Endothelial cell (in vitro differentiated cells): ENCODE results near the gene NFIX. TPM values are rescaled to one million over a fixed set of nuclear protein-coding genes. Genes with fewer than 3 reads are reported as not detected.

Experiments used
- DNase-seq: peaks from one replicate; pipeline ENCODE4 v3.0.0; 2021; ENCODE audit warnings: low spot score
- H3K27ac Mint-ChIP-seq: one replicate; pipeline ENCODE4 v1.8.0; 2021; ENCODE audit warnings: mixed read lengths, inconsistent platforms; ENCODE audit not compliant: unreplicated experiment
- H3K27me3 Mint-ChIP-seq: one replicate; pipeline ENCODE4 v1.8.0; 2021; ENCODE audit warnings: mild to moderate bottlenecking, moderate library complexity, mixed read lengths, inconsistent platforms; ENCODE audit not compliant: unreplicated experiment
- H3K36me3 Mint-ChIP-seq: one replicate; pipeline ENCODE4 v1.8.0; 2021; ENCODE audit warnings: mild to moderate bottlenecking, low read depth, mixed read lengths, inconsistent platforms; ENCODE audit not compliant: unreplicated experiment
- H3K4me1 Mint-ChIP-seq: one replicate; pipeline ENCODE4 v1.8.0; 2021; ENCODE audit warnings: mild to moderate bottlenecking, mixed read lengths, inconsistent platforms; ENCODE audit not compliant: unreplicated experiment
- H3K4me3 Mint-ChIP-seq: one replicate; pipeline ENCODE4 v1.8.0; 2021; ENCODE audit warnings: mild to moderate bottlenecking, mixed read lengths, inconsistent platforms; ENCODE audit not compliant: unreplicated experiment
- H3K9me3 Mint-ChIP-seq: one replicate; pipeline ENCODE4 v1.8.0; 2021; ENCODE audit warnings: mixed read lengths, inconsistent platforms; ENCODE audit not compliant: unreplicated experiment
- CTCF ChIP-seq: fragments of 200-600 bp; sonication (generic); IDR thresholded peaks from one replicate; pipeline ENCODE4 v1.5.0; 2021; ENCODE audit warnings: antibody characterized with exemption; ENCODE audit not compliant: unreplicated experiment
- total RNA-seq: library from RNA; stranded (reverse); fragmentation: NEBNext Ultra II Directional; extraction: Animal tissue kit (Norgen Biotek cat#: 25700); gene quantifications from one replicate; pipeline ENCODE4 v1.2.1, GENCODE V29; 2021; ENCODE audit not compliant: unreplicated experiment

Gene NFIX
- total RNA-seq, 1 donor from 2014 or later = 9.9 TPM

GRCh38 chr19:13016245-13016627 is 21.0 kb downstream of the NFIX start:
- H3K4me1 Mint-ChIP-seq = peaks cover 56% of the 10 kb centered on the region
- H3K4me3 Mint-ChIP-seq = peak overlapping the region; percentile 27
- no peak for TF ChIP-seq CTCF

GRCh38 chr19:13016628-13017305 is 21.5 kb downstream of the NFIX start:
- H3K27ac Mint-ChIP-seq = peak overlapping the region; percentile 2
- peaks cover 43% of the 10 kb centered on the region for H3K27me3 Mint-ChIP-seq
- TF ChIP-seq CTCF = no peak
- H3K9me3 Mint-ChIP-seq = no peaks in the 10 kb centered on the region
- peak overlapping the region; percentile 27 for H3K4me3 Mint-ChIP-seq
- no peaks in the 10 kb centered on the region for H3K36me3 Mint-ChIP-seq
- no peak for DNase-seq
- H3K4me1 Mint-ChIP-seq = peaks cover 60% of the 10 kb centered on the region

More at GRCh38 chr19:13016245-13016627, 21.0 kb downstream of the NFIX start:
- no peaks in the 10 kb centered on the region for H3K9me3 Mint-ChIP-seq
- peaks cover 47% of the 10 kb centered on the region for H3K27me3 Mint-ChIP-seq
- DNase-seq = no peak
- H3K36me3 Mint-ChIP-seq = no peaks in the 10 kb centered on the region
- H3K27ac Mint-ChIP-seq = no peak overlapping the region

- Mint-ChIP-seq H3K27me3 (peaks cover 46% of the 10 kb centered on the region), H3K36me3 (no peaks in the 10 kb centered on the region), H3K27ac (no peak overlapping the region), H3K4me1 (peaks cover 67% of the 10 kb centered on the region), H3K4me3 (no peak overlapping the region), H3K9me3 (no peaks in the 10 kb centered on the region)
- no peak for TF ChIP-seq CTCF
- DNase-seq = no peak
Observed at GRCh38 chr19:13017306-13018034, 22.2 kb downstream of the NFIX start.

- Mint-ChIP-seq H3K27ac (no peak overlapping the region), H3K4me1 (peaks cover 70% of the 10 kb centered on the region), H3K9me3 (no peaks in the 10 kb centered on the region), H3K4me3 (no peak overlapping the region), H3K27me3 (peaks cover 40% of the 10 kb centered on the region), H3K36me3 (no peaks in the 10 kb centered on the region)
- TF ChIP-seq CTCF = no peak
- no peak for DNase-seq
Observed at GRCh38 chr19:13018035-13018914, 23.0 kb downstream of the NFIX start.
